Activated naive CD4-positive, alpha-beta T cell treated with anti-CD3 and anti-CD28 coated beads, Interleukin-2, amount 10 ng/mL, durations not matched to agents 7 days and 5 days (primary cell): Measurements from ENCODE around the gene HPGDS.

Source experiments
- CTCF ChIA-PET: fragments of 350-600 bp; sonication (Branson Sonifier 250); formaldehyde crosslinking; loops from one replicate; lab custom pipeline; 2021; ENCODE audit warnings: antibody characterized with exemption; lab: Charles Lee
- DNase-seq: peaks from one replicate; pipeline ENCODE4 v3.0.0-alpha.2; 2020
- H3K27ac Mint-ChIP-seq: one replicate; pipeline ENCODE4 v1.8.0; 2021; ENCODE audit warnings: mild to moderate bottlenecking, moderate library complexity, mixed read lengths
- H3K27me3 Mint-ChIP-seq: one replicate; pipeline ENCODE4 v1.8.0; 2021; ENCODE audit warnings: mild to moderate bottlenecking, mixed read lengths
- H3K36me3 Mint-ChIP-seq: one replicate; pipeline ENCODE4 v1.8.0; 2021; ENCODE audit warnings: mixed read lengths
- H3K4me1 Mint-ChIP-seq: one replicate; pipeline ENCODE4 v1.8.0; 2021; ENCODE audit warnings: mixed read lengths
- H3K4me3 Mint-ChIP-seq: one replicate; pipeline ENCODE4 v1.8.0; 2021; ENCODE audit warnings: mild to moderate bottlenecking, moderate library complexity, mixed read lengths
- H3K9me3 Mint-ChIP-seq: one replicate; pipeline ENCODE4 v1.8.0; 2021; ENCODE audit warnings: mixed read lengths

HPGDS gene

GRCh38 chr4:94278781-94279180, 63.9 kb downstream of the HPGDS start:
- peaks cover 37% of the 10 kb centered on the region for H3K36me3 Mint-ChIP-seq
- DNase-seq: no peak
- H3K9me3 Mint-ChIP-seq: no peaks in the 10 kb centered on the region
- no peak overlapping the region for H3K4me3 Mint-ChIP-seq
- H3K27me3 Mint-ChIP-seq: no peaks in the 10 kb centered on the region
- CTCF ChIA-PET: no interaction called here
- H3K4me1 Mint-ChIP-seq: no peaks in the 10 kb centered on the region
- no peak overlapping the region for H3K27ac Mint-ChIP-seq

DNA sequence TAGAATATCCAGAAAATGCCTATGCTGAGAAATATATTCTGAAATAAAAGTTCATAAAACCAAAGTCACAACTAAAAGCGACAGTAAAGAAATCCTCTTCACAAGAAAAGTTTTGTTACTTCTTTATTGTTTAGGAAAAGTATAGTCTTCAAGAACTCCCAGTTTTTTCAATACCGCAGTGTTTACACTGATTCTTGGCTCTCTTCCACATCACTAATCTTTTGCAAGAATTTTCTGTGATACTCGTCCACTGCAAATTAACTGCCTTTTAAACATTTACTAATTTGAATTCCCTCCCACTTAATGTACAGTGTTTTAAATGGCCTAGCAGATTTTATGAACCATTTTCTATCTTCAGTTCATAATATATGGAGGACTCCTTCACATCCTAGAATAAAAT, 65.1 kb downstream of the HPGDS start:
- no peak for DNase-seq
- H3K4me3 Mint-ChIP-seq: no peak overlapping the region
- H3K9me3 Mint-ChIP-seq: no peaks in the 10 kb centered on the region
- no peaks in the 10 kb centered on the region for H3K27me3 Mint-ChIP-seq
- CTCF ChIA-PET: no interaction called here
- H3K36me3 Mint-ChIP-seq: peaks cover 30% of the 10 kb centered on the region
- H3K27ac Mint-ChIP-seq: no peak overlapping the region
- no peaks in the 10 kb centered on the region for H3K4me1 Mint-ChIP-seq

GRCh38 chr4:94276204-94276603, 66.4 kb downstream of the HPGDS start:
- CTCF ChIA-PET: no interaction called here
- H3K27ac Mint-ChIP-seq: no peak overlapping the region
- H3K27me3 Mint-ChIP-seq: no peaks in the 10 kb centered on the region
- no peaks in the 10 kb centered on the region for H3K9me3 Mint-ChIP-seq
- no peak overlapping the region for H3K4me3 Mint-ChIP-seq
- H3K36me3 Mint-ChIP-seq: peaks cover 29% of the 10 kb centered on the region
- no peak for DNase-seq
- no peaks in the 10 kb centered on the region for H3K4me1 Mint-ChIP-seq

DNA sequence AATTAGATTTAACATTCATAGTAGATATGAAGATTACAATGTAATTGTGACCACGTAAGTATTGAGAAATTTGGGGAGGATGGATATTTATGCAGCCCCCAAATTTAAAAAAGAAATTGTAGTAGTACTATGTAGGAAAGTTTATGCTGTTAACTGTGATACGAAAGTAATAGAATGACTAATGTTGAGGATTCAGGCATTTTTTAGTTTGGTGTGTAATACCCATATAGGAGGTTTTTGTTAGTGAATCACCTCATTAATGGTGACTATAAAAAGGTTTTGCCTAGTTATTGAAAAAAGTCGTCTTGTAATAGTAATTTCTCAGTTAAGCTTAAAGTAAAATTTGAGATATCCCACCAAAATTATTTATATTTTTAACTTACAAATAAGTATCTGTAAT, 67.7 kb downstream of the HPGDS start:
- no peak for DNase-seq
- peaks cover 31% of the 10 kb centered on the region for H3K36me3 Mint-ChIP-seq
- CTCF ChIA-PET: no interaction called here
- no peaks in the 10 kb centered on the region for H3K4me1 Mint-ChIP-seq
- H3K9me3 Mint-ChIP-seq: no peaks in the 10 kb centered on the region
- H3K4me3 Mint-ChIP-seq: no peak overlapping the region
- no peaks in the 10 kb centered on the region for H3K27me3 Mint-ChIP-seq
- no peak overlapping the region for H3K27ac Mint-ChIP-seq

DNA sequence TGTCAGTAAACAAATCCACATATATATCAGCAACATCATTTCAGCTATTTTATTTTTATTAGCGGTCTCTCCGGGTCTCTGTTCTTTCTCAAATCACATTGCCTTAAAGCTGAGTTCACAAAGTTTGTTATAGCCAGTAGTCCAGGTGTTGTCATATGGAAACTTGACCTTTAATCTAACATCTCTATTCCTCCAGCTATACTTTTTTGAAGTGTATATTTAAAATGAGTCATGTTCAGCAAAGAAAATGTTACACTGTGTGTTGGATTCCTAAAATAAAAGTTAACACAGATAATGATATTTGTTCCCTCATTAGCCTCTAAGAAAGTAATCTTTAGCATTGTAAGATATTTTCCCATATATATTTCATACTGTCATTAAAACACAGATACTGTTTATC, 71.4 kb downstream of the HPGDS start:
- Mint-ChIP-seq H3K4me3 (no peak overlapping the region), H3K9me3 (no peaks in the 10 kb centered on the region), H3K27ac (no peak overlapping the region), H3K27me3 (no peaks in the 10 kb centered on the region), H3K4me1 (no peaks in the 10 kb centered on the region), H3K36me3 (peaks cover 22% of the 10 kb centered on the region)
- no peak for DNase-seq
- CTCF ChIA-PET: interaction anchor here (0.8 kb wide), 1 partner anchor 136 kb away, joined by 3 read pairs; no protein-coding TSS in a partner anchor

- CTCF ChIA-PET: no interaction called here
- Mint-ChIP-seq H3K27me3 (no peaks in the 10 kb centered on the region), H3K27ac (no peak overlapping the region), H3K36me3 (peaks cover 27% of the 10 kb centered on the region), H3K4me1 (no peaks in the 10 kb centered on the region), H3K9me3 (no peaks in the 10 kb centered on the region), H3K4me3 (no peak overlapping the region)
- DNase-seq: no peak
Measured at GRCh38 chr4:94267037-94267436, 75.6 kb downstream of the HPGDS start.

DNA sequence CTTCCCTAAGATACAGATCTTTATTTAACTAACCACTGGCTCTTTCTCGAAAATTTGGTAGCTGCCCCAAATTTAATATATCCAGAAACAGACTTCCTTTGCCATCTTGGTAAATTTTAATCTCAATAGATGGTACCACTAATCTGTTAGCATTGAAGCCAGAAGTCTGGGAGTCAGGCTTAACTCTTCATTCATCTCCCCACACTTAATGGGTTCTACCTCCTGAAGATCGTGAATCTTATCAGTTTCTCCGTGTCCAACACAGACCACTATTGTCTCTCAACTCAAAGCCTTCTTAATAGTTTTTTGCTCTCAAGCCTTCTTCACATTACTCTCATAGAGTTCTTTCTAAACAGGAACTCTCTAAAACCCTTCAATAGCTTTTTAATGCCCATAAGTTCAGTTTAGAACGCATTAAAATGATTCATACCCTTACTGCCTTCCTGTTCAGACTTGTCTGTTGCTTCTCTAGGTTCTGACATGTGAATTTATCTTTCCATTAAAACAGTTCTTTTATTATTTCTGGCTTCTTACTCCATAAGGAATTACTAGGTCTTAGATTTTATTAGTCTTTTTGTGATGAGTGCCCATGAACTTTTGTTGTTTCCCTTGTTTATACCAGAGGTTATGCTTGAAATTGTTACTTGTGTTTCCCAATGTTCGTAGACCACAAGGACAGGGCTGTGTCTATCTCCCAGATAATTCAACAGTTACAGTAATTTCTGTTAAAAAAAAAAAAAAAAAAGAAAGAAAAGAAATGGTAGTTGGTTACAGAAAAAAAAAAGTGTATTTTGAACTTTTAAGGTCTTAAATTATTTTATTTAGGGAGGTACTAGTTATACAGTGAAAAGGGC, 80.2 kb downstream of the HPGDS start:
- DNase-seq: no peak
- Mint-ChIP-seq H3K36me3 (peaks cover 27% of the 10 kb centered on the region), H3K9me3 (no peaks in the 10 kb centered on the region), H3K27ac (no peak overlapping the region), H3K4me1 (no peaks in the 10 kb centered on the region), H3K4me3 (no peak overlapping the region), H3K27me3 (no peaks in the 10 kb centered on the region)
- CTCF ChIA-PET: no interaction called here

- H3K9me3 Mint-ChIP-seq: no peaks in the 10 kb centered on the region
- no peaks in the 10 kb centered on the region for H3K27me3 Mint-ChIP-seq
- DNase-seq: no peak
- CTCF ChIA-PET: no interaction called here
- H3K36me3 Mint-ChIP-seq: peaks cover 30% of the 10 kb centered on the region
- H3K4me1 Mint-ChIP-seq: no peaks in the 10 kb centered on the region
- no peak overlapping the region for H3K4me3 Mint-ChIP-seq
- no peak overlapping the region for H3K27ac Mint-ChIP-seq
Measured at GRCh38 chr4:94256828-94257227, 85.8 kb downstream of the HPGDS start.

- Mint-ChIP-seq H3K36me3 (peaks cover 30% of the 10 kb centered on the region), H3K4me3 (no peak overlapping the region), H3K4me1 (no peaks in the 10 kb centered on the region), H3K27ac (no peak overlapping the region), H3K27me3 (no peaks in the 10 kb centered on the region), H3K9me3 (no peaks in the 10 kb centered on the region)
- CTCF ChIA-PET: no interaction called here
- no peak for DNase-seq
Measured at GRCh38 chr4:94256144-94256783, 86.4 kb downstream of the HPGDS start.

DNA sequence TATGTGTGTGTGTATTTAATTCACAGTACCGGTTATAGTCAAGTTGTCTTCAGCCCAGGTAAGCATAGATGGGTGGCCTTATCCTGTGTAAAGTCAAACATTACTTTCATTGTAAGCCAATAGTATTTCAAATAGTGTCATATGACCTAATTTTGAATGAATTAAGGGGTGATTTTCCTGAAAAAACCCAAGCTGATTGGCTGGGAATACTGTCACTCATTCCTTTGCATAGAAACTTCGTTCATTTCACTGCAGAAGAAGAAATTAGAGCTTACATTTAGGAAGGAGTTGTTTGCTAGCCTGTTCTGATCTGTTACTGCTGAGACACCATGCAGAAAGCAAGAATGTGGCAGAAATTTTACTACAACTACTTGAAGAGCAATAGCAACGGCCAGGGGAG, 89.6 kb downstream of the HPGDS start:
- DNase-seq: no peak
- CTCF ChIA-PET: no interaction called here
- Mint-ChIP-seq H3K4me1 (no peaks in the 10 kb centered on the region), H3K4me3 (no peak overlapping the region), H3K9me3 (no peaks in the 10 kb centered on the region), H3K27me3 (no peaks in the 10 kb centered on the region), H3K36me3 (peaks cover 37% of the 10 kb centered on the region), H3K27ac (no peak overlapping the region)

DNA sequence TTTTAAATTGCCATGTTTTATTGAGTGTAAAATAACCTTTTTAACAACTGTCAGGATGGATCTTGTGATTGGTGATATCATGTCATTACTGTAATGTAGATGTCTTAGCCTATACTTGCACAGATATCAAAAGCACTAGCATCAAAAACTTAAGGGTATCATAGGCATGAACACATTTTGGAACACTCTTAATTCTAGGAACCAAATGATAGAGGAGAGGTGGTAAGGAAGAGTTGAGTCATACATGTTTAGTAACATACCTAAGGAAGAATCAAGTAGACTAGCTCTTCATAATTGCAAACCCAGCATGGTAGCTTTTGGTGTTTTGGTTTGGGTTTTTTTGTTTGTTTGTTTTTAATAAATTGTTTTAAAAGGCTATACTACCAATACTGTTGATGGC, 91.5 kb downstream of the HPGDS start:
- CTCF ChIA-PET: no interaction called here
- Mint-ChIP-seq H3K27ac (no peak overlapping the region), H3K27me3 (no peaks in the 10 kb centered on the region), H3K36me3 (peaks cover 40% of the 10 kb centered on the region), H3K4me1 (no peaks in the 10 kb centered on the region), H3K9me3 (no peaks in the 10 kb centered on the region), H3K4me3 (no peak overlapping the region)
- no peak for DNase-seq
